HG03039 (cell line): Measurements from ENCODE around the gene TYMS.

Experiments used
- ATAC-seq: cut with Tn5 transposase; IDR thresholded peaks from one replicate; pipeline ENCODE4 v1.9.1; 2021; ENCODE audit warnings: mild to moderate bottlenecking, moderate library complexity; ENCODE audit not compliant: unreplicated experiment

Gene TYMS

GRCh38 chr18:657311-658000 is at the start of gene TYMS:
Gene TYMS (plus strand): TSS chr18:657653. CDS start chr18:657743, 90 bp downstream.
- peak; percentile 42 for ATAC-seq

GRCh38 chr18:607930-608329 is 49.5 kb upstream of the TYMS start:
- no peak for ATAC-seq

GRCh38 chr18:610214-610928 is 47.1 kb upstream of the TYMS start:
- ATAC-seq = no peak

GRCh38 chr18:612156-612555 is 45.3 kb upstream of the TYMS start:
- ATAC-seq = no peak

GRCh38 chr18:614193-614592 is 43.3 kb upstream of the TYMS start:
- ATAC-seq = no peak

GRCh38 chr18:615092-615521 is 42.3 kb upstream of the TYMS start:
- ATAC-seq = no peak

- ATAC-seq = no peak
Measured at GRCh38 chr18:615773-616172, 41.7 kb upstream of the TYMS start.

GRCh38 chr18:616380-616995 is 41.0 kb upstream of the TYMS start:
- ATAC-seq = no peak

GRCh38 chr18:617970-618504 is 39.4 kb upstream of the TYMS start:
- ATAC-seq = no peak

- ATAC-seq = no peak
Measured at GRCh38 chr18:618618-619017, 38.8 kb upstream of the TYMS start.

GRCh38 chr18:621291-622043 is 36.0 kb upstream of the TYMS start:
- ATAC-seq = no peak

- ATAC-seq = no peak
Measured at GRCh38 chr18:622289-622688, 35.2 kb upstream of the TYMS start.

- peak; percentile 53 for ATAC-seq
Measured at GRCh38 chr18:623761-624620, 33.5 kb upstream of the TYMS start.

GRCh38 chr18:627231-627630 is 30.2 kb upstream of the TYMS start:
- ATAC-seq = no peak

- no peak for ATAC-seq
Measured at GRCh38 chr18:629269-630150, 27.9 kb upstream of the TYMS start.

- no peak for ATAC-seq
Measured at GRCh38 chr18:631560-631959, 25.9 kb upstream of the TYMS start.

- ATAC-seq = no peak
Measured at GRCh38 chr18:634551-635045, 22.9 kb upstream of the TYMS start.

- no peak for ATAC-seq
Measured at GRCh38 chr18:635171-635570, 22.3 kb upstream of the TYMS start.

- ATAC-seq = no peak
Measured at GRCh38 chr18:641224-641623, 16.2 kb upstream of the TYMS start.
